LHCN-M2 (cell line): ENCODE data around the gene CYP4F12. TPM values are rescaled to one million over a fixed set of nuclear protein-coding genes. Genes with fewer than 3 reads are reported as not detected.
A peak's percentile ranks its signal among the peaks of the same experiment; 100 is the strongest.

Source experiments
- DNase-seq: peaks from one replicate; pipeline ENCODE4 v3.0.0-alpha.2; 2012; ENCODE audit warnings: low read depth
- total RNA-seq: library from RNA; depleted of rRNA; stranded (reverse); fragments of >200 nt; gene quantifications from 2 replicates; pipeline ENCODE4 v1.2.3, GENCODE V29; 2014; rRNA removed

CYP4F12 gene
- total RNA-seq, 1 experiment from 2014 or later: not detected

DNA sequence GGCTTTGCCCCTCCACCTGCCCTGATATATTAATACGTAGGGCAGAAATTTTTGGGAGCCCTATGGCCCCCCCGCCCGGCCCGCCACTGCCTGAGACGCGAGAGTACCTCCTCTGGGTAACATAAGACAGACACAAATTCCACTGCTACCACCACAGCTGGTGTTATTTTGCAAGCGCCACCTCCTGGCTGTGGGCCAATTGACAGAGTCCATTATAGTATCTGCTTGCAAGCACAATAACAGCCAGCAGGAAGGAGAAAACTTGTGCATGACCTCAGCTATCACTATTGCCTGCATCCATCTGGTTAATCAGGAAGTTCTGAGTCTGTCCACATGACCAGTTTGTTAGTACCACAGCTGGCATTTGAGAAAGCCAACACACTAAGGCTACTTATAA, 29.6 kb downstream of the CYP4F12 start:
- peak; percentile 9 for DNase-seq

DNA sequence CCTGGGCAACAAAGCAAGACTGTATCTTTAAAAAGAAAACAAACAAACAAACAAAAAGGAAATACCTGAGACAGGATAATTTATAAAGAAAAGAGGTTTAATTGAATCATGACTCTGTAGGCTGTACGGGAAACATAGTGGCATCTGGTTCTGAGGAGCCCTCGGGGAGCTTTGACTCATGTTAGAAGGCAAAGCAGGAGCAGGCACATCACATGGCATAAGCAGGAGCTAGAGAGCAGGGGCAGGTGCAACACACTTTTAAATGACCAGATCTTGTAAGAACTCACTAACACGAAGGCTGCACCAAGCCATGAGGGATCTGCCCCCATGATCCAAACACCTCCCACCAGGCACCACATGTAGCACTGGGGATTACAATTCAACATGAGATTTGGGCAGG, 41.8 kb downstream of the CYP4F12 start:
- DNase-seq: no peak

DNA sequence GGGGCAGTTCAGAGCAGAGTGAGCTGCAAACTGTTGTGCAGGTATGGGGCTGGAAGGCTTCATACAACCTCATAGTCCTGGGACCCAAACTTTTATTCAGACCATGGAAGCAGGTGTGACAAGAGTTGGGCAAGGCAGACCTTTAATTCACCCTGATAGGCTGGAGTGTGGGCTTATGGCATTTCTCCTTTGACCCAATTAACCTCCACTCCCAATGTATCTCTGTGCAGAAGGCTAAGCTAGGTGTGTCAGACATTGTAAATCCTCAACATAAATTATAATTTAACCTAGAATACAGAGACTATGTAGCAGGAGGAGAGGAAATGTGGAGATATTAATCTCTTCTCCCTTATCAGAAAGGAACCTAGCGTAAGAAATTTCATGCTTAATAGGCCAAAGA, 42.8 kb downstream of the CYP4F12 start:
- no peak for DNase-seq

DNA sequence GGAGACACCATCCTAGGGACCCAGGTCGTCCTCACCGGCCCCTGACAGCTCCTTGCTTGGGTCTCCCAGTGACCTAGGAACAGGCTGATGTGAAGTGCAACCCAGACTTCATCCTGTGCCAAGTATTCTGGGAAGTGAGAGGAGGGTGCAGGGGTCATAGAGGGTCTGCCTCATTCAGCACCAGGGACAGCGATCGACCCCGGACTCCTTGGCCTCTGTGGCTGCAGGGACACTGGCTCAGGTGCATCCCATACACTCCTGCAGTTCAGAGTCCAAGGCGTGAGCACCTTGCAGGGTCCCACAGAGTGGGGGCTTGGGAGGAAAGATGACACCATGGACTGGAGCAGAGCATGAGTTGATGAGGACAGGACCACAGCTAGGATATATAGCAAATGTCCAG, 44.9 kb downstream of the CYP4F12 start:
- DNase-seq: no peak

DNA sequence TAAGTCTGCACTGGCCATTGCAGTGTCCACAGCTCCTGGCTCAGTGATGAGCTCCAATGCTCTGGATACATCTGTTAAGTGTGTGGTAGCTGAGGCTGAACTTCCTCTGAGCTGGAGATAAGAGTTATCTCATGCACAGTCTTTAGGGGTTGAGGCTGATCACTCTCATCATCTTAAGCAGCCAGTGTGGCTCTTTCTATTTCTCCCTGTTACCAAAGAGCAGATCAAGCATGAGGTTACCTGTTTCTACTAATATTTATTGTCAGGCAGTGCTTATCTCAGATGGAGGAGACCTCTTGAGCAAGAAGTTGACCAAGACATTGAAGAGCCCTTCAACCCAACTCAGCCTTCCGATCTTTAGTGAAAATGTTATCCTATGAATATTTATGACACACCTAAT, 48.4 kb downstream of the CYP4F12 start:
- DNase-seq: no peak

DNA sequence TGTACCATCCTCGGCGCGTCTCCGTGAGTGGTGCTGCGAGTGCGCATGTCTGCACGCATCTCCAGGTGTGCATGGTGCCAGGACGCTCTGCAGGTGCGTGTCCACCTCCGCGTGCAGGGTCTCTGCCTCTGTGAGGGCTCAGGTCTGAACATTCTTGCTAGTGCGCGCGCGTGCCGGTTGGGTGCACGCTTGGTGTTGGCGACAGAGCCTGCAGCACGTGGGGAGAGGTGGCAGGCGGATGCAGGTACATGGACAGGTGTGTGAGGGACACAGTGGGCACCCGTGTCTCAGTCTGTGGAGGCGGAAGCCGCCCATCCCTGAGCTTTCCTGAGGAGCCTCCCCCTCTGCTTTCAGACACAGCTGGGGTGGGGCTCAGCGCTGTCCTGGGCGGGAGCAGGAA, 50.1 kb downstream of the CYP4F12 start:
- DNase-seq: no peak

DNA sequence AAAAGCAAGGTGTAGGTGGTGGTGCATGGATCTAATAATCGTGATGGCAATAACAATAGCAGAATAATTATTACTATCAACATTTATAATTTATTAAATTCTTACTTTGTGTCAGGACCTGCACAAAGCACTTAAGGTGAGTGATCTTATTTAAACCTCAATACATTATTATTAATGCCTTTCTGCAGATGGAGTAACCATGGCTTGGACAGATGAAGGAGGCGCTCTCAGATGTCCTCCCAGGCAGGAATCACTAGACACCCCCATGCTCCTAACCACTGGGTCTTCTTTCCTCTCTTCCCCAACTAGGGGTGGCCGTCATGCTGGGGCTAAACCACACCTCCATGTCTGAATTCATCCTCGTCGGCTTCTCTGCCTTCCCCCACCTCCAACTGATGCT, 54.8 kb downstream of the CYP4F12 start, which contains the start of gene OR10H2:
Gene OR10H2, plus strand, starts transcription at position 301 of the 400 bp plus-strand sequence. Its CDS starts 20 bp downstream, at position 321.
- no peak for DNase-seq

DNA sequence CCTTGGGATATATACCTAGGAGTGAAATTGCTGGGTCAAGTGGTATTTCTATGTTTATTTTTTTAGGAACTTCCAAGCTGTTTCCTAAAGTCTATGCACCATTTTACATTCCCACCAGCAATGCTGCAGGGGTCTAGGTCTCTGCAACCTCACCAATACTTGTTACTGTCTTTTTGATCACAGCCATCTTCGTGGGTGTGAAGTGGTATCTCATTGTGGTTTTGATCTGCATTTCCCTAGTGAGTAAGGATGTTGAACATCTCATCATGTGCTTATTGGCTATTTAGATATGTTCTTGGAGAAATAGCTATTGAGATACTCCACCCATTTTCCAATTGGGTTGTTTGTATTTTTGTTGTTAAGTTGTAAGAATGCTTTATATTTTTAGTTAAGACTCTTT, 57.7 kb downstream of the CYP4F12 start:
- no peak for DNase-seq

DNA sequence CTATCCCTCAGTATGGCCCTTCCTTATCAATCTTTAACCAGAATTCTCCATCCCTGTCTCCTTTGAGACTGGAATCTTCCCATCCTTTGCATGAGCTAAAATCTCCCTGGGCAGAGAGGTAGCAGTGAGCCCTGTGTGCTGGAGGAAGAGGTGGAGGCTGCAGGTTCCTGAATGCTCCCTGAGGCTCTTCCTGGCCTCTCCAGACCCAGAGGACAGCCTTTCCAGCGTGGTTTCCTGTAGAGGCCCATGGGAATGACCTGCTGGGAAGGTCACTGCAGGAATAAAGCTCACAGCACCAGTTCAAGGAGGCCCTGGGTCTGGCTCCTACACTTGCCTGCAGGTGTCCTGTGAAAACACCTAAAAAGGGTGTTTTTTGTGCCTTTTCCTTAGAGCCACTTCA, 59.5 kb downstream of the CYP4F12 start:
- DNase-seq: no peak

DNA sequence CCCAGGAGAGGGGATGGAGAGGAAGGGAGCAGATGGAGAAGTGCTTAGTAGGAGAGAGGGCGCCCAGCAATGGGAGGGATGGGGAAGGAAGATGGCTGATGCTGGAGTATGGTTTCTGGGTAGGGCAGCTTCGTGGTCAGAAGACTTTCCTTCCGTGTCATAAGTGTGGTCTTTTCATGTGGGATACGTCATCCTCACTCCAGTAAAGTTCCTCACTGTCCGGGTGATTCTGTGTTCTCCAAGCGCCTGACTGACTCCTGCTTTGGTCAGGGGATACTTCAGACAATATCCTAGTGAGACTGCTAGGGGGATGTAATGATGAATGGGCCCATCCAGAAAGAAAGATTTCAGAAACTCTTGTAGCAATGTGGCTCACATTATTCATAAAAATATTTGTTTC, 61.0 kb downstream of the CYP4F12 start:
- no peak for DNase-seq

DNA sequence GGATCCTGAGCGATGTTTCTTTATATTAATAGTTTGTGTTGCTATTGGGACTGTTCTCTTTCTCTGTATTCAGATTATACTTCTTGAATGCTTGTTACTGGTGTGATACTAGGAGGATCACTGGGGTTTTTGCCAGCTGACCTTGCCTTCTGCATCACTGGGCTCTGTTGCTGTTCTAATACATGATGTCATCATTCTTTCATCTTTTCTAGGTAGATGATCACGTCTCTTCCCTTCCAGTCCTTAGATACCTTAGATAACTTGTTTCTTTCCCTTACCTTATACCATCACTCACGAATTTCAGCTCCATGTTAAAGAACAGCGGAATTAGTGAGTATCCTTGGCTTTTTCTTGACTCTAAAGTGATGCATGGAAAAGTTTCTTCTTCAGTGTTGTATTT, 64.8 kb downstream of the CYP4F12 start, which contains the start of gene OR10H3:
Gene OR10H3, plus strand, starts transcription at position 264 of the 400 bp plus-strand sequence. CDS start 3,408 bp downstream, outside the sequence.
- DNase-seq: no peak

DNA sequence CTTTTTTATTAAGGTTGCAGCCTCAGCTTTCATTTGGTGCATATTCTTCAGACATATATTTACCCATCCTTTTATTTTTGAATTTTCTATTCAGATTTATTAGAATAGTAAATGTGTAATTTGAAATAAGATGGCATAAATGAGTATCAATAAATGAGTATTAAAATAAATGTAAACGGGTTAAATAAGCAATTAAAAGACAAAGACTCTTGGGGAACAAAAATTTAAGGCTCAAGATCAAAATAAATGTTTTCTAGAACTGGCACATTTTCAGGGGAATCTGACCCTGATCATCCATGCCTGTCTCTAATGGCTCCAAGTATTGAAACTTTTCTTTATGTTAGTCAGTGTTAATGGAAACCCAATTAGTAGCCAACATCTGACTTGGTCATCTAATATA, 67.9 kb downstream of the CYP4F12 start:
- no peak for DNase-seq

Other genes with a start within 250 kb of the CYP4F12 start
- gene WIZ, start 223.1 kb upstream of the CYP4F12 start, total RNA-seq: 21.5 and 25.9 TPM in 2 replicates
- 0.06 TPM in 1 of 2 replicates, not detected in the other for gene RASAL3, start 208.5 kb upstream of the CYP4F12 start, total RNA-seq
- gene PGLYRP2, start 193.6 kb upstream of the CYP4F12 start, total RNA-seq: not detected in 2 replicates
- not detected in 2 replicates for gene CYP4F22, start 164.6 kb upstream of the CYP4F12 start, total RNA-seq
- gene CYP4F8, start 57.9 kb upstream of the CYP4F12 start, total RNA-seq: not detected in 2 replicates
- gene CYP4F3, start 32.2 kb upstream of the CYP4F12 start, total RNA-seq: not detected in 2 replicates
- gene OR10H2, start 54.9 kb downstream of the CYP4F12 start, total RNA-seq: not detected in 2 replicates
- not detected in 2 replicates for gene OR10H3, start 64.9 kb downstream of the CYP4F12 start, total RNA-seq
- gene OR10H5, start 114.6 kb downstream of the CYP4F12 start, total RNA-seq: not detected in 2 replicates
- gene OR10H1, start 142.6 kb downstream of the CYP4F12 start, total RNA-seq: not detected in 2 replicates
- not detected in 2 replicates for gene CYP4F2, start 225.0 kb downstream of the CYP4F12 start, total RNA-seq